ENCODE data around the gene TNNT2.

- TF ChIP-seq CTCF (IDR thresholded peaks at IDR 0.05) (no peak), POLR2A (IDR thresholded peaks at IDR 0.05) (no peak)
Measured at GRCh38 chr1:201397675-201398074, 20.2 kb upstream of the TNNT2 start.
